ENCODE measurements around the gene SUV39H1. TPM values are rescaled to one million over a fixed set of nuclear protein-coding genes. Genes with fewer than 3 reads are reported as not detected.
"Not testable (repeated sequence)": the region's sequence is repeated elsewhere in the genome, so short reads cannot be mapped to it uniquely, and the experiment has no call there.

Gene SUV39H1
- total RNA-seq, 1 donor from 2014 or later, result 4.9 TPM

GRCh38 chrX:48688531-48689150 lies 7.9 kb upstream of the SUV39H1 start:
- DNase-seq (ENCODE audit: low read depth), result no peak
- H3K4me2 ChIP-seq (ENCODE audit: low read length), result no peak overlapping the region
- no peak overlapping the region for H3K4me3 Mint-ChIP-seq (ENCODE audit: unreplicated experiment)
- no peaks in the 10 kb centered on the region for H3K4me1 Mint-ChIP-seq (ENCODE audit: low read depth, unreplicated experiment)
- H3K27me3 ChIP-seq (ENCODE audit: insufficient read depth, low read length), result no peaks in the 10 kb centered on the region
- H4K20me1 ChIP-seq (ENCODE audit: insufficient read depth, low read length), result no peaks in the 10 kb centered on the region
- no peak overlapping the region for H3K27ac ChIP-seq (ENCODE audit: low read depth, low read length)
- H2AFZ ChIP-seq (ENCODE audit: low read depth, low read length), result no peak overlapping the region
- peaks cover 27% of the 10 kb centered on the region for H3K27me3 Mint-ChIP-seq (ENCODE audit: low read depth, unreplicated experiment)
- FAIRE-seq, result no peak
- no peak overlapping the region for H3K4me3 ChIP-seq (ENCODE audit: insufficient read depth, low read depth, low read length)
- no peaks in the 10 kb centered on the region for H3K9me3 ChIP-seq (ENCODE audit: insufficient read depth, low read depth, low read length)
- no peak for TF ChIP-seq CTCF (IDR thresholded peaks at IDR 0.05; ENCODE audit: insufficient read depth, low read depth, low read length)
- no peak for TF ChIP-seq EZH2 (IDR thresholded peaks at IDR 0.05; ENCODE audit: insufficient read depth, low read length)
- no peaks in the 10 kb centered on the region for H3K79me2 ChIP-seq (ENCODE audit: insufficient read depth, low read length)
- H3K36me3 ChIP-seq (ENCODE audit: insufficient read depth, low read length), result no peaks in the 10 kb centered on the region
- H3K36me3 Mint-ChIP-seq (ENCODE audit: low read depth, unreplicated experiment), result no peaks in the 10 kb centered on the region
- no peak overlapping the region for H3K9ac ChIP-seq (ENCODE audit: low read length)
- no peaks in the 10 kb centered on the region for H3K4me1 ChIP-seq (ENCODE audit: insufficient read depth, low read length)
- H3K27ac Mint-ChIP-seq (ENCODE audit: unreplicated experiment), result no peak overlapping the region
- H3K9me3 Mint-ChIP-seq (ENCODE audit: unreplicated experiment), result peaks cover 4% of the 10 kb centered on the region

DNA sequence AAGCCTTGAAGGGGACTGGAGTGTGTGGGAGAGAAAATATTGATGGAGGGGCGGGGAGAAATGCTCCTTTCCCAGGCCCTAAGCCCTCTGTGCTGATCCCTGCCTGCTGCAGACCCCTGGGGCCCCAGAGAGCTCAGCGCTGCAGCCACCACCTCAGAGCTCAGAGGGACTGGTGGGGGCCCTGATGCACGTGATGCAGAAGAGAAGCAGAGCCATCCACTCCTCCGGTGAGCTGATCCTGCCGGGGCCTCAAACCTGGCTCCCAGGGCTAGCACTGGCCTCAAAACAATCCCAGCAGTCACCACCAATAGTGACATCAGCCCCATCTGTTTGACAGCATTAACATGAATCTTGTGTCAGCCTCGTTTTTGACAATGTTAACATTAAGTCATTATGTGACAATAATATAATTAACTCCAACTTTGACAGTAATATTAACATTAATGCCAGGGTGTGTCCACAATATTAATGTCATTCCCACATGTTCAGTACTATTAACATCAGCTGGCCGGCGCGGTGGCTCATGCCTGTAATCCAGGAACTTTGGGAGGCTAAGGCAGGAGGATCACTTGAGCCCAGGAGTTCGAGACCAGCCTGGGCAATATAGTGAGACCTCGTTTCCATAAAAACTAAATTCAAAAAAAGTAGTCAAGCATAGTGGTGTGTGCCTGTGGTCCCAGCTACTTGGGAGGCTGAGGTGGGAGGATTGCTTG lies 7.2 kb upstream of the SUV39H1 start:
- Mint-ChIP-seq H3K27me3 (ENCODE audit: low read depth, unreplicated experiment) (peaks cover 27% of the 10 kb centered on the region), H3K4me3 (ENCODE audit: unreplicated experiment) (no peak overlapping the region), H3K9me3 (ENCODE audit: unreplicated experiment) (peaks cover 4% of the 10 kb centered on the region), H3K27ac (ENCODE audit: unreplicated experiment) (no peak overlapping the region), H3K36me3 (ENCODE audit: low read depth, unreplicated experiment) (no peaks in the 10 kb centered on the region), H3K4me1 (ENCODE audit: low read depth, unreplicated experiment) (no peaks in the 10 kb centered on the region)
- Histone ChIP-seq H3K36me3 (ENCODE audit: insufficient read depth, low read length) (no peaks in the 10 kb centered on the region), H3K9me3 (ENCODE audit: insufficient read depth, low read depth, low read length) (no peaks in the 10 kb centered on the region), H2AFZ (ENCODE audit: low read depth, low read length) (no peak overlapping the region), H3K4me2 (ENCODE audit: low read length) (no peak overlapping the region), H3K27me3 (ENCODE audit: insufficient read depth, low read length) (no peaks in the 10 kb centered on the region), H3K79me2 (ENCODE audit: insufficient read depth, low read length) (no peaks in the 10 kb centered on the region), H3K4me3 (ENCODE audit: insufficient read depth, low read depth, low read length) (no peak overlapping the region), H3K9ac (ENCODE audit: low read length) (no peak overlapping the region), H4K20me1 (ENCODE audit: insufficient read depth, low read length) (no peaks in the 10 kb centered on the region), H3K4me1 (ENCODE audit: insufficient read depth, low read length) (no peaks in the 10 kb centered on the region), H3K27ac (ENCODE audit: low read depth, low read length) (no peak overlapping the region)
- TF ChIP-seq EZH2 (IDR thresholded peaks at IDR 0.05; ENCODE audit: insufficient read depth, low read length) (no peak), CTCF (IDR thresholded peaks at IDR 0.05; ENCODE audit: insufficient read depth, low read depth, low read length) (no peak)
- FAIRE-seq, result no peak
- DNase-seq (ENCODE audit: low read depth), result no peak

DNA sequence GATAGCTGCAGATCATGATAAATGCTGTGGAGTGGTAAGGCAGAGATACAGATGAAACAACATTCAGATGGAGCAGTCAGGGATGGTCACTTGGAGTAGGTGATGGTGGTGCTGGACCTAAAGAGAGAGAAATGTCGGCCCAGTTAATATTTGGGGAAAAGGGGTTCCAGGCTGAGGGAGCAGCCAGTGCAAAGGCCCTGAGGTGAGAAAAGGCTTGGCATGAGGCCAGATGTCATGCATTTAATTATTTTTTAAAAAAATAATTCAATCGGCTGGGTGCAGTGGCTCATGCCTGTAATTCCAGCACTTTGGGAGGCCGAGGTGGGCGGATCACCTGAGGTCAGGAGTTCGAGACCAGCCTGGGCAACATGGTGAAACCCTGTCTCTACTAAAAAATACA lies 4.8 kb upstream of the SUV39H1 start:
- FAIRE-seq; H3K27ac ChIP-seq (ENCODE audit: low read depth, low read length); H3K9me3 Mint-ChIP-seq (ENCODE audit: unreplicated experiment); H3K36me3 Mint-ChIP-seq (ENCODE audit: low read depth, unreplicated experiment); H2AFZ ChIP-seq (ENCODE audit: low read depth, low read length); H3K27me3 ChIP-seq (ENCODE audit: insufficient read depth, low read length); H3K9me3 ChIP-seq (ENCODE audit: insufficient read depth, low read depth, low read length); H3K9ac ChIP-seq (ENCODE audit: low read length); H3K79me2 ChIP-seq (ENCODE audit: insufficient read depth, low read length); H3K27ac Mint-ChIP-seq (ENCODE audit: unreplicated experiment); H3K4me3 Mint-ChIP-seq (ENCODE audit: unreplicated experiment); H3K4me2 ChIP-seq (ENCODE audit: low read length); H3K4me1 ChIP-seq (ENCODE audit: insufficient read depth, low read length); H3K4me1 Mint-ChIP-seq (ENCODE audit: low read depth, unreplicated experiment); DNase-seq (ENCODE audit: low read depth); H3K4me3 ChIP-seq (ENCODE audit: insufficient read depth, low read depth, low read length); H3K36me3 ChIP-seq (ENCODE audit: insufficient read depth, low read length); H4K20me1 ChIP-seq (ENCODE audit: insufficient read depth, low read length): not testable (repeated sequence)
- H3K27me3 Mint-ChIP-seq (ENCODE audit: low read depth, unreplicated experiment), result peaks cover 12% of the 10 kb centered on the region
